HG02759 (cell line): ENCODE results near the gene ALDH1A3.

ENCODE experiments used
- ATAC-seq: cut with Tn5 transposase; IDR thresholded peaks from one replicate; pipeline ENCODE4 v1.9.1; 2021; ENCODE audit warnings: mild to moderate bottlenecking, moderate library complexity; ENCODE audit not compliant: unreplicated experiment

The ALDH1A3 gene

DNA sequence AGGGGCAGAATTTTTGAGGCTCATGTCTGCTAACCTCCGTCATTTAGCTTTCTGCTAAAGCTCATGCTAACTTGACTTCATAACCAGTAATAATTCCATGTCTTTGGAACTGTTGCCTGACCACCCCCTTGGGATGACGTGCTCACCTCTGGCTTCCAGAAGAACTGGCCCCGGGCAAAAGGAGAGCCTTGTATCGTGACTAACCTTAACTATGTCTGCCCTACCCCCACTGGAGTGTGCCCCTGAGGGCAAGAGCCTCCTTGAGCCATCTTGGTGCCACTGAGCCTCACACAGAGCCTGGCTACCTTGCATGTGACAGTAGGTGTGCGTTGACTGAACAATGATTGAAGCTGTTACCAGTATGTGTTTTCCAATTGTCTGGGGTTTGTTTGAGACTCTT, 44.3 kb downstream of the ALDH1A3 start:
- no peak for ATAC-seq

DNA sequence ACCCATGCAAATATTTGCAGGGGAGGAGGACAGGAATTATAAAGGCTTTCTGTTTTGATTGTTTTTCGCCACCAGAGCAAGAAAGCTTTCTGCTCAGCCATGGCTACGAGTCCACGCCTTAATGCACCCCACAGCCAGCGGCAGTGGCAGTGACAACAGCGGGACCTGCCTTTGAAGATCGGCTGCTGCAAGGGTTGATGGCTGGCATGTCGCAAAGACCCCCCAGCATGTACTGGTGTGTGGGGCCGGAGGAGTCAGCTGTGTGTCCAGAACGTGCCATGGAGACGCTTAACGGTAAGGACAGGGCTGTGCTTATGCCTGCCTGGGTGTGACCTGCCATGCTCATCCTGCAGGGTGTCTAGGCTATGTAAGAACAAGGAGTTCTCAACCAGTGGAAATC, 44.8 kb downstream of the ALDH1A3 start:
- no peak for ATAC-seq

DNA sequence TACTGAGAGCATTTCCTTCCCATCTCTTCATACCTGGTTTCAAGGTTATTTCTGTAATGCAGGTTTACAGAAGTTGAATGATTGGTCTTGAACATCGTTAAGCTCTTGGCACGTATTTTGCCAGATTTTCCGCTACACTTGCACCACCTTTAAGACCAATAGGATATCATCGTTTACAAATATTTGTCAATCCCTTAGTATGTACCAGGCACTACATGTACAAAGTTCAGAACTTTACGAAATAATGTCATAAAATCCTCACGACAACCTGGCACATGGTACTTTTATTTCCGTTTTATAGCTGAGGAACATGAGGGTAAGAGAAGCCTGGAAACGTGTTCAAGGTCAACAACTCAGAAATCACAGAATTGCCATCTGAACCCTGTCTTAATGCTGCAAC, 45.8 kb downstream of the ALDH1A3 start:
- no peak for ATAC-seq

DNA sequence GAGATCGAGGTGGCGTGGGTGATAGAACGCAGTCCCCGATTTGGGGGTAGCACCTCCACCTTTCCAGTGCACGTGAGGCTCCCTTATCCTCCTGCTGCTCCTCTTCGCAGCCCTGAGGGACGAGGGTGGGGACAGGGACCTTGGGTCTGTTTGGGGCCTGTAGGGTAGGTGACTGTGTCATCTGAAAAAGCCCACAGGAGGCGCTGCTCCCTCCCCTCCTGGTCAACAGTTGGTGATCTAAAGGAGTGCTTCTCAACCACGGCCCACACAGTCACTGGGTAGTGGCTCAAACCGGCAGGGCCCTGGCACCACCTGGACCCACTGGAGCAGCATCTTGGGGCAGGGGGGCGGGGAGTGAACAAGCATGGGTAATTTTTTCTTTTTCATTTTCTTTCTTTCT, 46.6 kb downstream of the ALDH1A3 start:
- no peak for ATAC-seq

DNA sequence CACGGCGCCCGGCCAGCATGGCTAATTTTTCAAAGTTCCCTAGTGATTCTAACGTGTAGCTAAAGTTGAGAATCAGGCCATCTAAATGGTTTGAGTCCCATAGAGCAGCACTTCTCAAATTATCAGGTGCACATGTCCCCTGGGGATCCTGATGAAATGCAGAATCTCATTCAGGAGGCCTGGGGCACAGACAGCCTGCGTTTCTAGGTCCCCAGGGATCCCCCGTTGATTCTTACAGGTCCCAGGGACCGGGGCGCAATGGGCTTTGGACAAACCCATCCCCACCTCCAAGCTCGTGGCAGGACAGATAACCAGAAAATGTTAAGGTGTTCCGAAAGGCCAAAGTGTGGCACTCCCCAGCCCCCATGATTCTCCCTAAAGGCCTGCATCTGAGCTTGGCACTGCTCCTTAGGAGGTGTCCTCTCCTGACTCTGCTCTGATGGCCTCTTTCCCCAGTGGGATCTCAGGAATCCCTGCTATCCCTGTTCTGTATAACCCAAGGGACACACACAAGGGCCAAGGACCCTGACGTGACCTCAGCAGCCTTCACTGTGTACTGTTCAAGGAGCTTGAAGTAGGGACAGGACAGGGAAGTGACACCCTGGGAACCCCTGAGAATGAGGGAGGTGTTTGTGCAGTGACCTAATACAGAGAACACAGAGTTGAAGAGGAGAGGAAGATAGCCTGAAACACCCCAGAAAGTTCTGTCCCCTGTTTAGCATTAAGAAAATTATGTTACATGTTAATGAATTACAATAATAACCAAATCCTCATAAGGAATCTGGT, 47.5 kb downstream of the ALDH1A3 start:
- peak; percentile 35 for ATAC-seq

DNA sequence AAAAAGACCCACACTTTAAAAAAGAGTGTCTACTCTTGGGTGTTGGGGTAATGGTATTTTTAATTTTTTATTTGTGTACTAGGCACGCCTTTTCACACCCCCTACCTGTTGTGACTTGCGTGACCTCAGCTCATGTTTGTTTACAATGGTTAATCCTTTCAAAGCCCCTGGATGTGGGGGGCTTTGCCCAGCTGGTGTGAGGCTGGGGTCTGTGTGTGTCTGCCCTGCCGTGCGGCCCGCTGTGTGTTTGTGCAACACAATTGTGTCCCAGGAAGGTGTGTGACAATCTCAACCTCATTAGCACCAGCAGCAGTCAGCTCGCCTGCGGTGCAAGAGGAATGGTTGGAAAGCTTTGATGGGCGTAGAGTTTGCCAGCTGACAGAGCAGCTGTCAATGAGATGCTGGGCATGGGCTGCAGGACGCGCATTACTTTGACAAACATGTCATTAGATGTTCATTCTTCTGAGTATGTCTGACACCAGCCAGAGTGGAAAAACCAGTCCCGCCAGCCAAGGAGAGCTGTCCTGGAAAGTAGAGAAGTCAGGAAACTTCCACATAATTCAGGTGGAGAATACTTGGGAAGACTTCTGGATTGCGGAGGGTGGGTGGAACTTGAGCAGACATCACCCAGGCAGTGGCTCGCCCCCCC, 49.1 kb downstream of the ALDH1A3 start:
- ATAC-seq = no peak

DNA sequence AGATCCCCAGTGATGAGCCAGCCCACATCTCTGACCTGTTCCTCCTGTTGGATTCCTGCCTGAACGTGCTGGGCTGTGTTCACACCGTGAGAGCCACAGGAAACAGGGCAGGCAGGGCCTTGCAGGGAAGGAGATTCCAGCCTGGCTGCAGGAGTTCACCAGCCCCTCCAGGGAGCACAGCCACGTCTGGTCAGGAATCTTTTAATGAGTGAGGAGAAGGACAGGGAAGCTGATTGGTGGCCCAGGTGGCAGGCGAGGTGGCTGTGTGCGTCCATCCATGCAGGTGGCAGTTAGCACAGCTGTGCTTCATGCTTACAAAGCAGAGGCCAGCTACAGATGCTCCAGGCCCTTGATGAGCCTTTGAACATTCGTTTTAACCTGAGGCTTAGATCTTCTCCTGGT, 50.0 kb downstream of the ALDH1A3 start:
- ATAC-seq = no peak

DNA sequence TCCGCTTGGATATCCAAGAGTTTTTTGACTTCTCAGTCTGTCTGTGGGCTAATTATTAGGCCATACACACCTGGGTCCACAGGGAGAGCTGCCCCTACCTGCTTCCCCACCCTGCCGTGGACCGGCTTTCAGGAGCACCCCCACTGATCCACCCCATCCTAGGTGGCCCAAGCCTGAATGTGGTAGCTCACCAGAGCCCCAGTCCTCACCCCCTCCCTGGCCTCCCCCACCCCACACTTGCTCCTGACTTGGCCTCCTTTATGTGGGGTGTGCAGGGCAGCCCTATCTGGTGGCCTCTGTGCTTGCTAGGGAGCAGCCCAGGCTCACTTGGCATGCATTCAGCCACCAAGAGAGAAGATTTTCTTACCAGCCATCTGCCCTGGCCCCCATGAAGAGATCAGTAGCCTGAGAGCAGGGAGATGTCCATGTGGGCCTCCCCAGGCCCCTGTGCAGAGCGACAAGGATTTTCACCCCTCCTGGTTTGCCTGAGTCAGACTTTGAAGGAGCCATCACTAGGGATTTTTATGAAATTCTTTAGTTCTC, 50.7 kb downstream of the ALDH1A3 start:
- ATAC-seq = no peak

DNA sequence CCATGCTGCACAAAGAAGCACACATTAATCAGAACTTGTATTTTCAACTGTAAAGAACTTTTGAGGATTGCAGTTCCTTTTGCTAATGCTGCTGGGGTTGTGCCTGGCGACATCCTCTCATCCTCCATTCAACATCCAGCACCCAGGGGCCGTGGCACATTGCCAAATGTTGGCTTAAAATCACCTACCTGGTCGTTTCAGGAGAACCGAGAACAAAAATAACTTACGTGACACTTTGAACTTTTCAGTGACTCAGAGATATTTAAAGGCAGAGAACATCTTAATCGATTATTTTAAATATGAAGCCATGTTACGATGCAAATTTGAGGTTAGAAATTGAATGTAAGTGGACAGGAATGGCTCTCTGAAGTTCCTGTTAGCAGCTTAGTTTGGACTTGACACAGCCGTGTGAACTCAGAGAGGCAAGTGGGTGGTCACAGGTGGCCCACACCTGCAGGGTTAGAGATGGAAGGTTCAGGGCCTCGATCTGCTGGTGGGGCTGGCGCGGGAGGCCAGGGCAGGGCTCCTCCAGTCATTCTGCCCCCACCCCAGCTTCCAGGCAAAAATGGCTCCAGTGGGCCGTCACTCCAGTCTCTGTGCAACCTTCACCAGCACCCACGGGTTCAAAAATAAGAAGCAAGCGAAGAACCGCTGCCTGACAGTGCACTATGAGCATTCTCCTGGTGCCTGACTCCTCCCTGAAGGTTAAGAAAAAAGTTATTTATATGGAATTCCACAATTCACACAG, 51.7 kb downstream of the ALDH1A3 start:
- peak; percentile 58 for ATAC-seq

DNA sequence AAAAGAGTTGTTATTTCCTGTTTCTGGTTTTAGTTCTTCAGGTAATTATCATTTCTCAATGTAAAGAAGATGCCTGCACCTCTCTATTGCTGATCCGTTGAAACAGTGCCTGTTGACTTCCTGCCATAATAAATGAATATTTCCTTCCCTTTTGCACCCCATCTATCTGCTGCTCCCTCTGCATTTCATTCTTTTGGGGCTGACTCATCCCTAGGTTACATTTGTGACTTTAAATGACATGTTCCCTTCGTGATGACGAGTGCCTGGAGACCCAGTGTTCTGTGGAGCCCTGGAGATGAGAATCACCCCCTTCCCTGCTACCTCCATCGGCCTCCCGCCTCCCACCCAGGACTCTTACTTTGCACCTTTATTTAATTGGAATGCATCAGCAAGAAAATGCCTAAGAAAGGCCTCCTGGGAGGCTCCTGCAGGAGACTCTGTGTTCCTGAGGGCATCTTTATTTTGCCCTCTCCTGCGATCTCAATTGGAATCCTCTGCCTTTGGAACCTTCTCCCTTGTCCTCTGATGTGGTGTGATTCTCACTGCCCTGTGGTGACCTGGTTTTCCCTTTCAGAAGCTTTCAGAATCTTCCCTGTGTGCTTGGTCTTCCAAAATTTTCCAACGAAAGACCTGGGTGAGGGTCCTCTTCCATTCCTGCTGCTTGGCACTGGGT, 53.2 kb downstream of the ALDH1A3 start:
- no peak for ATAC-seq

DNA sequence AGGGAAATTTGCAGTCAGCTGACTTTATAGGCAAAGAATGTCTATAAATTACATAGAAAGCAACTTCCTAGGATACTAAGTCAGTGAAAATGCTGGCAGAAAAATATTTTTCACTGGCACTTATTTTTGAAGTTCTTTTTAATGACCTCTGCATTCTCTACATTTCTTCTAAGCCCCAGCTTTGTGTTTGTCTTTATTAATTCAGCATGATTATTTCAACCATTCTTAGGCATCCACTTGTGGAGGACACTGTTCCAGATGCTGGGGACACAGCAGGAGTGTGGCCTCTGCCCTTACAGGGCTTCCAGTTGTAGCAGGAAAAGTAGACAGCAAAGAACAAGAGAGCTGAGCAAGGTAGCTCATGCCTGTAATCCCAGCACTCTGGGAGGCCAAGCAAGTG, 54.5 kb downstream of the ALDH1A3 start:
- ATAC-seq = no peak

DNA sequence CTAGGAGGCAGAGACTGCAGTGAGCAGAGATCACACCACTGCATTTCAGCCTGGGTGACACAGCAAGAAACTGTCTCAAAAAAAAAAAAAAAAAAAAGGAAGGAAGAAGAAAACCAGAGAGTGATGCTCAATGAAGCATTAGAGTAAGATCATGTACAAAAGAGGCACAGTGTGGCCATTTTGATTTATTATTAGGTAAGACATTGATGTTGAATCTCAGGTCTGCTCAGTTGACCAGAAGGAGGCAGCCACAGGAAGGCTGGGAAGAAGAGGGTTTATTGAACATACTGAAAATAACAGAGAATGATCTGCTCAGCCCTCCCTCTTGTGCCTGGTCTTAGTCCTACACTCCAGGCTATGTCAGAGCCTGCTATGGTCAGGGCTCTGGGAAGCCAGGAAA, 55.1 kb downstream of the ALDH1A3 start:
- ATAC-seq = no peak

DNA sequence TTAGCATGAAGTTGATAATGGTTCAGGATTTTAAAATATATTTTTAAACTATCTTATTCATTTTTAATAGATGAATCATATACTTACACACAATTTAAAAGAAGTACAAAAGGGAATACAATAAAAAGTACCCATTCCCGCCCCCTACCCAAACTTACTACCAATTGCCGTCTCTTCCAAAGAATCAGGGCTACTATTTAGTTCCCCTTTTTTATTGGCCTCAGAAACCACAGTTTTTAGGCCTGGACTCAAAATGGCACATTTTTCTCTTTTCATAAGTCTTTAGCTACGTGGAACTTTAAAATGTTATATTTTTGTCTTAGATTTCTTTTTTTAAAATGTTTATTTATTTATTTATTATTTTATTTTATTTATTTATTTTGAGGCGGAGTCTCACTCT, 57.5 kb downstream of the ALDH1A3 start:
- ATAC-seq = no peak

DNA sequence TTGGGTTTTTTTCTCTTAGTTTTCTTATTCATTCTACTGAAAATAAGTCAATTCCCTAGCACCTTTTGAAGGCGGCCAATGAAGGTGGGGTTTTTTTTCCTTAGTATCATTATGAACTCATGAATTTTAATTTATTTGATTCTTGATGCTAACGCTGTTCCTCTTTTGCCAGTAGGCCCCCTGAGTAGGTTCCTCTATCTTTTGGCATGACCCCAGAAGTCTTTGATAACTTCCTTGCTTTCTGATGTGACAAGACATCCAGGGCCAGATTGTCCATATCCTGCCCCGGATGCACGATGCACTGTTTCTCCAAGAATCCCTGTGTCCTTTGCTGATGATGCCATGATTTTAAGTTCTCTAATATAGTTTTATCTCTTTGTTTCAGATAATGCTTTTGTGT, 60.2 kb downstream of the ALDH1A3 start:
- ATAC-seq = no peak

DNA sequence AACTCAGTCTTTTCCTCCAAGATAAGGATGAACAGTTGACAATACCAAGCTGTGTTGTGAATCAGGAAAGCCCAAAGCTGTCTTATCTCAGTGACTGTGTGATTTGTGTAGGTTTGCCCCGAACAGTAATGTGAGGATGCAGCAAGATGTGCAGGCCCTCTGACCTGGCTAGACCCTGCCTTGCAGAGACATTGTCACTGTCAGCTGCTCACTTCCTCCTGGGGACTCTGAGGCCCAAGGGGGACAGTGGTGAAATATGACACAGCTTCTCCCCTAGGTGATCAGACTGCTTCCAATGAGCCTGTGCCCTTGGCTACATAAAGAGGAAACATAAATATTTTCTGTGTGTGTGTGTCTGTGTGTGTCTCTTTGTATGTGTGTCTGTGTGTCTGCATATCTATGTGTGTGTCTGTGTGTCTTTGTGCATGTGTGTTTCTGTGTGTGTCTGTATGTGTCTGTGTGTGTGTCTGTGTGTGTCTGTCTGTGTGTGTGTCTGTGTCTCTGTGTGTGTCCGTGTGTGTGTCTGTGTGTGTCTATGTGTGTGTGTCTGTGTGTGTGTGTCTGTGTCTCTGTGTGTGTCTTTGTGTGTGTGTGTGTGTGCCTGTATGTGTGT, 61.2 kb downstream of the ALDH1A3 start:
- ATAC-seq = peak; percentile 74

DNA sequence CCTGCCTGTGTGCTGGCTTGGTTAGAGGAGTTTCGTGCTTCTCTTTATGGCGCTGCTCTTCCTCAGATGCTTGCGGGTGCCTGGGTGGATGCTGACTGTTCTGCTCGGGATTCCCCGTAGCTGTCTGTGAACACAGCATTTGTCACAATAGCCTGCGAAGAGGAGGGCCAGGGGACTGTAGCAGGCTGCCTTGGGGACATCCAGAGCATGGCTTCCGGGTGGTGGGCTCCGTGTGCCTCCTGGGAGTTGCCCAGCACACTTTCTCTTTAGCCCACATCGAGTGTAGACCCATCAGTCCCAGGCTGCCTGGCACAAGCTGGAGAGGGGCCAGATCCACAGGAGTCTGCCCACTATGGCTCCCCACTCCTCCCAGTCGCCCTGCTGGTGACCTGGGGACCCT, 61.9 kb downstream of the ALDH1A3 start:
- ATAC-seq = peak; percentile 68

DNA sequence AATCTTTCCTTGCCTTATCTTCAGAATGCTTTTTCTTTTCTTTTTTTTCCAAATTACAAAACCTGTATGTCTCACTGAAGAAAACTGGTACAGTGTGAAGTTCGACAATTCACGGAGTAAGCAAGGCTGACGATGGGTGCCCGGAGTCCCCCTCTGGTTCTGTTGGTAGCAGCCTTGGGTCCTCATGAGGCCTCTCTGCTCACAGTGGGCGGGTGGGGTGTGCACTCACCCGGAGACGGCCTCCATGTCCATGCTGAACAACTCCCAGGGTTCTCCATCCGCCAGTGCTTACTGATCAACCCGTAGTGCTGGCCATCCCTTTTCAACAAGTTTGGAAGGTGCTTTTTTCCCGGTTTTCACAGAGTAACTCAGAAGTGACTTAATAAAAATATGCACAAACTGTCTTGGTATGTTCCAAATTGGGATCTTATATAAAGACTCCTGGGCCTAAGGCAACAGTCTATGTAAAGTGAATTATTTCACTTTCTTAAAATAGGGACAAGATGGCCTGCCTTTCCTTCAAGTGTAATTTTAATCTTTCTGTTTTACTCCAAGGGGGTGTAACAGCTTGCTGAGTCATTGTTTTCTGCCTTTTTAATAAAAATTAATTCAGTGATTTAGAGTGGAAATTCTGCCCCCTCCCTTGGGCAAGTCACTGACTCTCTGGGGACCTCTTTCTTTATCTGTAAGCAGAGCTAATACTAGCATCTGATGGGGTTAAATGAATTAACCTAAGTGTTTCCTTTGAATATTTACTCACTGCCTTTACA, 63.2 kb downstream of the ALDH1A3 start:
- ATAC-seq = no peak

DNA sequence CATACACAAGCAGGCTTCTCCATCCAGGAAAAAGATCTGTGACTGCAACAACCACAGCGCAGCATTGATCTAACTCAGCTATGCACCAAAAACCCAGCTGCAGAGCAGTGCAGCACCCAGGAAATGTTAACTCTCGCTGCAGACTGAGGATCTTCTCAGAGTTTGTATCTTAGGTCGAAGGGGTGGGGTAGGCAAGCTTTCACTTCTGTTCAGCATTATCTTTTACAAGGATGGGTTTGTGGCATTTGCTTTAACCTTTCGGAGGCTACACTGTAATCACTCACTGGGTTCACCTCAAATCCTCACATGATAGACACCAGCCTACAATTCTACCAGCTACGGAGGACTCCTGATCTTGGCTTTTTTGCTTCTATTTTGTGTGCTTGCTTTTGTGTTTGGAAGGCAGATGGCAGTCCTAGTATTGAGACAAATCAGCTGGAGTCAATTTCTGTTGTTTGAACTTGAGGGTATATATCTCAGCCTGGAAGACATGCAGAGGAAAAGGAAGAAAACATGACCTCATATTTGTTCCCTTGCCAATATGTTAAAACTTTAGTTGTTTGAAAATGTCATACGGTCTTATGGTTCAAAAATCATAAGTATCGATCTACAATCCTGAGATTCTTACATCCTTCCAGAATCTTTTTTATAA, 64.7 kb downstream of the ALDH1A3 start:
- ATAC-seq = peak; percentile 34

DNA sequence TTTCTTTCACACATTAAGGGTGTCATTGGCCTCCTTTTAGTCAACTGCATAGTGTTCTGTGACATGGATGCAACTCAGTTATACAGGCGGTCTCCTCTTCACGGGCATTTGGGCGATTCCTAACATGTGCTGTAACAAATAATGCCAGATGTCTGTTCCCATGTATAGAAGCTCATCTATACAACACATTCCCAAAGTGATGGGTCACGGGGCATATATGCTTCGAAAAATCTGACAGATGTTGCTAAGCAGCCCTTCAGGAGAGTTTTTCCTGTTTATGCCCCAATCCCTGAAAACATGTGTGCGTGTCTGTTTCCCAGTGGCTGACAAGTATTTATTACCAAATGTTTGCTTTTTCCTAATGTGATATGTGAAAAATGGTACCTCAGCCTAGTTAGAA, 65.4 kb downstream of the ALDH1A3 start:
- no peak for ATAC-seq
